Fibroblast of skin of right biceps (primary cell): ENCODE data around the gene DHPS.
"Not testable (repeated sequence)": the region's sequence is repeated elsewhere in the genome, so short reads cannot be mapped to it uniquely, and the experiment has no call there.

ENCODE experiments used
- DNase-seq: peaks from one replicate; pipeline ENCODE4 v3.0.0-alpha.2; 2013

DHPS gene

DNA sequence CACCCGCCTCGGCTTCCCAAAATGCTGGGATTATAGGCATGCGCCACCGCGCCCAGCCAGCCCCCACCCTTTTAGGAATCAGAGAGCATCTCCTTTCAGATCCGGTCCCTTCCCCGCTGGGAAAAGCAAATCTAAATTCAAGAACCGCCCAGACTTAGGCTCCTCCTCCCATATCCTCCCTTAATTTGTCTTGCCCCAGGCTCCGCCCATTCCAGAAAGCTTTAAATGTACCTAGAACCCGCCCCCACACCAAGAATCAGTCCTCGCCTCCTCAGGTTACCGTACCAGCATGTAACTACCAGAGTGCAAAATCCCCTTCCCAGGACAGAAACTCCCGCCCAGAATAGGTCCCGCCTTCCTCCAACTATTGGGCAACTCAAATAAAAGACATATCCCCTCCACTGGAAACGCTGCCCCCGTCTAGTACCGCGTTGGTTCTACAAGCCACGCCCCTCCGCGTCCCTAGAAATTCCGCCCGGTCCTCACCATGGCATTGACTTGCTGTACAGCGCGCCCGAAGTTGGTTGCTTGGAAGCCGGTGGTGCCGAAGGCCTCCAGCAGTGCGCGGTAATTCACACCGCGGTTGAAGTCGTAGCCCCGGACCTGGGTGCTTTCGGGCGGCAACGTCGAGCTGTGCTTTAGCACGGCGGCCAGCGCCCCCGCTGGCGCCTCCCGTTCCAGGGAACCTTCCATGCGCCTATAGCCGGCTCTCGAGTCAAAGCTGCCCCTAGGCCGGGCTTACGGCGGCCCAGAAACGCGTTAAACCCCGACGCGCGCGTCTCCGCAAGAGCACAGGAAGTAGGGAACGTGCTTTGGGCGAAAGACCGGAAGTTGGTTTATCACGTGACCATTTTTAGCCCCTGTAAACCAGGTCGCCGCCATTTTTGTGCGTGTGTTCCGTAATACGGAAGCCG lies at the start of gene DHPS:
Gene DHPS, minus strand, starts transcription at position 807 of the 914 bp plus-strand sequence. Its CDS starts 114 bp downstream, at position 693.
- peak; percentile 99 for DNase-seq

DNA sequence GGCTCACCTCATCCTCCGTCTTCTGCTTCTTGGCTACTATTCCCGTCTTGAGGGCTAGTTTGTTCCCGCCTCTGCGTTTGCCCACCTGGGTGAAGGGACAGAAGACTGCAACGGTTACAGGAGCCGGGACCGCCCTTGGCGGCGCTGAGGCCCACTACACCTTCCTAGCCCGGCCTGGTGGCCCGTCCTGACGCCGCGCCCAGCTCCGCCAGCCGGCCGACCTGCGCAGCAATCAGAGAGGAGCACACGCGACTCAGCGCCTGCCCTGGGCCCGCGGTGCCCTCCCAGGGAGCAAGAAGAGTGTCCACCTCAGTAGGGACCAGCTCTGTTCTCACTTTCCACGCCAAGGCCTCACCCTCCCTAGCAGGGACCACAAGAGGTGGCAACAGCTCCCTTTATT lies 49.7 kb upstream of the DHPS start:
- no peak for DNase-seq

DNA sequence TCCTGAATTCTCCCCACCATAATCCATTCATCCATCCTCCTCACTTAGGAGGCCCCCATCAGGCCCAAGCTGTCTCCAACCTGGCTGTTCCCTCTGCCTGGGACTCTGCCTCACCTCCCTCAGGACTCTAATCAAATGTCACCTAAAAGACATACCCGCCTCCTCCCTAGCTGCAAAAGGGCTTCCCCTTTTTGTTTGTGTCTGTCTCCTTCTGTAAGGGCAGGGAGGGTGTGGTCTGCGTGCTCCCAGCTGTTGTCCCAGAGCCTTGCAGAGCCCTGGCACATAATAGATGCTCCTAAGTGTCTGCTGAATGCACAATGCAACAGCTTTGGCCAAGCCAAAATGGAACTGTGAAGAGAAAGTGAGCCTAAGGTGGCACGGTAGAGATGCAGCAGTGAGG lies 48.4 kb upstream of the DHPS start:
- no peak for DNase-seq

- DNase-seq, result no peak
These were observed 46.2 kb upstream of the DHPS start for GRCh38 chr19:12727745-12728433.

DNA sequence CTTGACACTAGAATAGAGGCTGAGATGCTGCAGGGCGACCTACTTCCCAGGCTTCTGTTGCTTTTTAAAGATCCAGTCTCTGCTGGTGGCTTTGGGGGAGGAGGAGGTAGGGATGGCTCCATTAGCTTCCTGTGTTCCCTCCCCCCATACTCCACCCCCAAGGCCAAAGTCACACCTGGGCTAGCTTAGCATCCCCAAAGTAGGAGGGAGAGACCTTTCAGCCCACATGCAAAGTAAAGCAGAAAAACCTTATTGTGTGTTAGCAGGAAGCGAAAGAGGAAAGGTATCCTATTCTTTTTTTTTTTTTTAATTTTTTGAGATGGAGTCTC lies 45.3 kb upstream of the DHPS start:
- DNase-seq, result no peak

DNA sequence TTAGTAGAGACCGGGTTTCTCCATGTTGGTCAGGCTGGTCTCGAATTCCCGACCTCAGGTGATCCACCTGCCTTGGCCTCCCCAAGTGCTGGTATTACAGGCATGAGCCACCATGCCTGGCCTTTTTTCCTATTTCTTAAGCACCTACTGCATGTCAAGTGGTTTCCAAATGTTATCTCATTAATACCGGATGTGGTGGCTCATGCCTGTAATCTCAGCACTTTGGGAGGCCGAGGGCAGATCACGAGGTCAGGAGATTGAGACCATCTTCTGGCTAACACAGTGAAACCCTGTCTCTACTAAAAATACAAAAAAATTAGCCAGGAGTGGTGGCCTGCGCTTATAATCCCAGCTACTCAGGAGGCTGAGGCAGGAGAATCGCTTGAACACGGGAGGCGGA lies 43.9 kb upstream of the DHPS start:
- not testable (repeated sequence) for DNase-seq

DNA sequence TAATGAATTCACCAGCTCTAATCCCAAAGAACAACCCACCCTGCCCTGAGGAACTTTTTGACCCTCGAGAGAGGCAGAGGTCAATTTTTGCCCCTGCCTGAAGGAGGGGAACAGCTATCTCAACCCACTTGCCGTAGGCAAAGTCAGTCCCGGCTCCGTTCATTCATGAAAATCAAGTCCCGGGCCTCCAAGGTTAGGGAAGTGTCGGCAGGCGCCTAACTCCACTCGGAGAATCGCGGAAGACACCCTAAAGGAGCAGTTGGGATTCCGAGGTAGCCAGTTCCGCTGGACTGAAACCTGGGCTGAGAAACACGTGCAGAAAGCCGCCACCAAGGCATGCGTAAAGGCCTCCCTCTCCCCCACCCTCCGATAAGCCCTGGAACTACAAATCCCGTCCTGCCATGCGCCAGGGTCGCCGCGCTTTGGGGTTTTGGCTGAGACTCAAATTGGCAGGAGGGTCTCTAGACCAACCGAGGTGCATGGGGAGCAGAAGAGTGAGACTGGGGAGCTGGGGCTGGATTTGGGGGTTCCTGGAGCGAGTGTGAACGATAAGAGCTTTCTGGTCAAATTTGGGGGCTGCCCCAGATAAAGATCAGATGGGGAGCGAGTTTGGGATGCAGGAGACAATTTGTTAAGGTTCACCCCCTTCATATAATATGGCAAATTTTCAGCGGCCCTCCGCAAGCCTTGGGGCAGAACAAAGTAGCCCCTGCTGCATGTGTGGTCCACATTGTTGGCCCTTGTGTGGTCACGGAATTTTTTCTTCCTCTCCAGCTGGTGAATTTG lies 42.2 kb upstream of the DHPS start, which contains the start of gene TNPO2:
Gene TNPO2, minus strand, starts transcription at position 292 of the 786 bp plus-strand sequence. CDS start 2,955 bp downstream, outside the sequence.
- DNase-seq, result peak; percentile 70

GRCh38 chr19:12723381-12723640 lies 41.6 kb upstream of the DHPS start:
- no peak for DNase-seq

DNA sequence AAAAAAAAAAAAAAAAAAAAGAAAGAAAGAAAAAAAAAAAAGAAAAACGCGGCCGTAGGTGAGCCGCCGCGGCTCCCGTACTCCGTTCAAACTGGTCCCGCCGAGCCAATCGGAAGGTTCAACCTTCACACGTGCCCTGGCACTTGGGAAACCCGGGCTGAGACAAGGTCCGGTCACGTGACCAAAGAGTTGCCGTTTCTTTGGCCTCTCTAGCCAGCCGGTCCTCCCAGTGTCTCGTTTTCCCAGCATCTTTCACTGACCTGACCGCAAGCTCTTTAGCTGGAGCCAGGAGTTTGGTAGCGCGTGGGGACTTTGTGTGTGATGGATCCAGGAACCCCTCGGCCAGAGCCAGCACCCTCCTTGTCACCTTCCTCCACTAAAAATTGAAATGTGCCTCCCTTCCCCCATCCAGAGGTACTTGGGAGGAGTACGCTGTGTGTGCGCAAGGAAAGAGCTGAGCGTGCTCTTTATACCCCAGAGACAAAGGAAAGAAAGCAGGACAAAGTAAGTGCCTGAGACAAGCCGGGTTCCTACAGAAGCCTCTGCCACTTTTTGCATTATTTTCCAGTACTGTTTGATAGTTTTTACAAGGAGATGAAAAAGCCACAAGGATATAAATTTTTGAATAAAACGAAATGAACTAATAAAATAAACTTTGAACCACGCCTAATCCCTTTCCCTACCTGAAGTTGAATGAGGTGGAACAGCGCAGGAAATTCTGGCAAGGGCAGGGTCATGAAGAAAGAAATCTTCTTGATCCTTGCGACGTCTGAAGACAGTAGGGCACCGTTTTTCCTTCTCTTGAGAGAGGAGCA lies 41.1 kb upstream of the DHPS start:
- peak; percentile 100 for DNase-seq

GRCh38 chr19:12721656-12722565 lies 40.2 kb upstream of the DHPS start:
- DNase-seq, result peak; percentile 84

DNA sequence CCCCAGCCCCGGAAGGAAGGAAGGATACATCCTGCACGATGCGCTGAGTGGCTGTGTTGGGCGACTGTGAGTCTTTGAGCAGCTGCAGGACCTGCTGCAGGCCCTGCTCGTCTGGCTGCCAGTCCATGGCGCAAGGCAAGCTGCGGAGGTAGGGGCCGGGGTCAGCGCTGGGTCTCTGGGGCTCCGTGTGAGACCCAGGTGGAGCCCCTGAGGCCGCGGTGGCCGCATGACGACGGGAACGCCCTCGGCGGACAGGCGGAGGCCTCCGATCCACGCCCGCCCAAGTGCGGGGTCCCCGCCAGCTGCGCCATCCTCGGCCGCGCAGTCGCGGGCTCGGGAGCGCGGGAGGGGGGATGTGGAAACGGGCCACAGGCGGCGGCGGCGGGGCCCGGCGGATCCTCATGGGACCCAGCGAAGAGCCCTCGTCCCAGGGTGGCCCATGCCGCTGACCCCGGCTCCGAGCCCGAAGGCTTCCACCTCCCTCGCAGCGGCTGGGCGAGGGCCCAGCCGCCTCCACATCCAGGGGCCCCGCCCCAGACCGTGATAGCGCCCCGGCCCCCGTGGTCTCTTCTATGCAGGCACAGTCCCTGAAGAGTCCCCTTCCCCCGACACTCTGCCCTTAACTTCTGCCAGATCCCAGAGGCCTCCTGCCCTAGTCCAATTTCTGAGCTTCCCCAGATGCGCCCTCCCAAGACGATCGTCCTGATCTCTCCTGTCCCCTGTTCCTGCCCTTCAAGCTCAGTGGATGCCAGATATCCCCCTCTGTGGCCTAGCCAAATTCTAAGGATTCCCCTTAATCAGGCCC lies 39.4 kb upstream of the DHPS start:
- no peak for DNase-seq

DNA sequence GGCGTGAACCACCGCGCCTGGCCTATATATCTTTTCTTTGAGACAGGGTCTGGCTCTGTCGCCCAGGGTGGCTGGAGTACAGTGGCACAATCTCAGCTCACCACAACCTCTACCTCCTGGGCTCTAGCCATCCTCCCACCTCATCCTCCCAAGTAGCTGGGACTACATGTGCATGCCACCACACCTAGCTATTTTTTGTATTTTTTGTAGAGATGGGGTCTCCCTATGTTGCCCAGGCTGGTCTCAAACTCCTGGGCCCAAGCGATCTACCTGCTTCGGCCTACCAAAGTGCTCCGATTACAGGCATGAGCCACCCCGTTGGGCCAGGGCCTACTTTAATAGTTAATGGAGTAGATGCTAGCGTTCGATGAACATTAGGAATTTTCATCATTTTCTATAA lies 38.6 kb upstream of the DHPS start:
- DNase-seq, result no peak

- DNase-seq, result no peak
These were observed 34.2 kb upstream of the DHPS start for GRCh38 chr19:12715929-12716328.

GRCh38 chr19:12715102-12715501 lies 33.4 kb upstream of the DHPS start:
- no peak for DNase-seq

DNA sequence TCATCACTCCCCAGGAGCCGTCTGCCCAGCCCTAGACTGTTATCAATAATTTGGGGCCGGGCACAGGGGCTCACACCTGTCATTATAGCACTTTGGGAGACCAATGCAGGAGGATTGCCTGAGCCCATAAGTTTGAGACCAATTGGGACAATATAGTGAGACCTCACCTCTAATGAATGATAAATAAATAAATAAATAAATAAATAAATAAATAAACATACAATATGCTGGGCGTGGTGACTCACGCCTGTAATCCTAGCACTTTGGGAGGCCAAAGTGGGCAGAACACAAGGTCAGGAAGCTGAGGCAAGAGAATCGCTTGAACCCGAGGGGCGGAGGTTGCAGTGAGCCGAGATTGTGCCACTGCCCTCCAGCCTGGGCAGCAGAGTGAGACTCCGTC lies 31.6 kb upstream of the DHPS start:
- DNase-seq, result not testable (repeated sequence)

DNA sequence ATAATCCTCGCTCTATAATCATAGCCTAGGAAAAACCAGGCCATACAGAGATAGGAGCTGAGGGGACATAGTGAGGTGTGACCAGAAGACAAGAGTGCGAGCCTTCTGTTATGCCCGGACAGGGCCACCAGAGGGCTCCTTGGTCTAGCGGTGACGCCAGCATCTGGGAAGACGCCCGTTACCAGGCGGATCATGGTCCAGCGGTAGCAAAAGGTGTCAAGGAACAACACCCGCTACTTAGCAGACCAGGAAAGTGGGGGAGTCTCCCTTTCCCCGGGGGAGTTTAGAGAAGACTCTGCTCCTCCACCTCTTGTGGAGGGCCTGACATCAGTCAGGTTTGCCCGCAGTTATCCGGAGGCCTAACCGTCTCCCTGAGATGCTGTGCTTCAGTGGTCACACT lies 30.4 kb upstream of the DHPS start:
- DNase-seq, result not testable (repeated sequence)

DNA sequence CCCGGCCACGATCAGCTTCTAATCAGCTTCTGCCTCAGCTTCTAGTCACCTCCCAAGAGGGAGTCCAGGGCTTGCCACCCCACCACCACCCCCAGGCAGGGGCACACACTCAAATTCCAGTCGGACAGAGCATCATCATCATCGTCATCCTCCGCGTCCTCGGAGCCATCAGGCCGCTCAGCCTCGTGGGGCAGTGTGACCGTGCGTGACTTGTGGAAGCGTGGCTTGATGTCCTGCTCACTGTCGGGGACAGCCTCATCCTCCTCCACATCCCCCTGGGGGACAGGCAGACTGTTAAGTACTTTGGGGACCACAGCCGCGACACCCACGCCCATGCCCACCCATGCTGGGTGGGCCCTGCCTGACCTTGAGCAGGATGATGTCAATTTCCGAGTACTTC lies 29.5 kb upstream of the DHPS start:
- DNase-seq, result no peak

- DNase-seq, result no peak
These were observed 27.0 kb upstream of the DHPS start for GRCh38 chr19:12708641-12709040.

- DNase-seq, result no peak
These were observed 24.6 kb upstream of the DHPS start for GRCh38 chr19:12706332-12706718.

- DNase-seq, result no peak
These were observed 24.1 kb upstream of the DHPS start for GRCh38 chr19:12705654-12706331.
